ENCODE data around the gene ANP32E. TPM values are rescaled to one million over a fixed set of nuclear protein-coding genes. Genes with fewer than 3 reads are reported as not detected.

Gene ANP32E
- total and polyA plus RNA-seq, 2 experiments from 2014 or later, result 14.4 to 55.2 TPM

DNA sequence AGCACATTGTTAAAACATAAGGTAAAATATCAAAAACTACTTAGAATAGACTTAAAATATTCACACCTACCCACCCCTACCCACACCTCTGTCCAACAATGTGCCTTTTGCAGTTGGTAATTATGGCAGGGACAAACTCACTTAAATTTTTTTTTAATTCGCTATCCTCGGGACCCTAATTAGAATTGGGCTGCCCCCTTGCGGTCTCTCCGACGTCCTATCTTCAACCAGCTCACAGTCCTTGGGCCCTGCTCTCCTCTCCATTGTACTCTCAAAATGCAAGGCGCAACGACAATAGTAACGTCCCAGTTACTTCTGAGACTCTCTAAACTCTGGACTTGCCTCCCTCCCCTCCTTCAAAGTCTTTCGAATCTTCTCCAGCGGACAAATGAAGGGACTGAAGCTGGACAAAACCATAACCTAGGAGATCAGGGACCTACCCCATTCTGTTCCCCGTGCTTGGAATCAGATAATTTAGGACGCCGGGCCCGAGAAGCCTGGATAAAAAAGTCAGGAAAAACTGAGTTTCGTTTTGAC, 45.4 kb upstream of the ANP32E start:
- Histone ChIP-seq H3K9me2 (ENCODE audit: insufficient read depth) (no peaks in the 10 kb centered on the region), H3F3A (ENCODE audit: insufficient read depth) (0 out of 2 replicates have a peak, but pooled peaks cover 10% of the 10 kb centered on the region), H3K36me3 (ENCODE audit: low read depth) (no peaks in the 10 kb centered on the region), H2AFZ (peak overlapping the region; percentile 89), H3K27me3 (replicated peaks; ENCODE audit: insufficient read depth) (no peaks in the 10 kb centered on the region), H3K79me2 (ENCODE audit: insufficient read depth) (no peaks in the 10 kb centered on the region), H3K4me3 (peak overlapping the region; percentile 78), H3K9me3 (ENCODE audit: low read depth) (no peaks in the 10 kb centered on the region), H3K4me1 (ENCODE audit: insufficient read depth) (0 out of 2 replicates have a peak, but pooled peaks cover 7% of the 10 kb centered on the region), H3K9ac (peak overlapping the region; percentile 90), H4K20me1 (ENCODE audit: insufficient read depth) (no peaks in the 10 kb centered on the region), H3K4me2 (ENCODE audit: unreplicated experiment) (peak overlapping the region; percentile 83), H3K27ac (peak overlapping the region; percentile 89)
- in situ Hi-C loops (cut with MboI), result no loop called here
- 1% methylated on average over 15 of the region's 15 CpGs for WGBS, 2 experiments (ENCODE audit: low coverage in 1 of 2, low lambda C conversion rate in 2 of 2, missing lambda C conversion rate in 2 of 2)
- peak; percentile 87 for DNase-seq
- TF ChIP-seq EZH2 (IDR thresholded peaks at IDR 0.05; ENCODE audit: insufficient read depth, poor library complexity, severe bottlenecking), result no peak
- no peak for TF ChIP-seq EZH2phosphoT487 (IDR thresholded peaks at IDR 0.05; ENCODE audit: insufficient read depth, low read depth)

GRCh38 chr1:150280138-150280707, 44.3 kb upstream of the ANP32E start:
- Histone ChIP-seq H3K4me2 (ENCODE audit: unreplicated experiment) (no peak overlapping the region), H3F3A (ENCODE audit: insufficient read depth) (0 out of 2 replicates have a peak, but pooled peaks cover 10% of the 10 kb centered on the region), H3K9me2 (ENCODE audit: insufficient read depth) (no peaks in the 10 kb centered on the region), H3K79me2 (ENCODE audit: insufficient read depth) (no peaks in the 10 kb centered on the region), H3K27ac (no peak overlapping the region), H2AFZ (no peak overlapping the region; the same call in 1 of the 2 replicates), H3K9me3 (ENCODE audit: low read depth) (no peaks in the 10 kb centered on the region), H4K20me1 (ENCODE audit: insufficient read depth) (no peaks in the 10 kb centered on the region), H3K27me3 (replicated peaks; ENCODE audit: insufficient read depth) (no peaks in the 10 kb centered on the region), H3K36me3 (ENCODE audit: low read depth) (no peaks in the 10 kb centered on the region), H3K4me1 (ENCODE audit: insufficient read depth) (0 out of 2 replicates have a peak, but pooled peaks cover 7% of the 10 kb centered on the region), H3K4me3 (no peak overlapping the region), H3K9ac (0 out of 2 replicates have a peak overlapping the region, but pooled peaks have one; percentile 90)
- in situ Hi-C loops (cut with MboI), result no loop called here
- TF ChIP-seq EZH2phosphoT487 (IDR thresholded peaks at IDR 0.05; ENCODE audit: insufficient read depth, low read depth), result no peak
- TF ChIP-seq EZH2 (IDR thresholded peaks at IDR 0.05; ENCODE audit: insufficient read depth, poor library complexity, severe bottlenecking), result no peak
- DNase-seq, result no peak
- WGBS, 2 experiments (ENCODE audit: low coverage in 1 of 2, low lambda C conversion rate in 2 of 2, missing lambda C conversion rate in 2 of 2), result 71 to 75% methylated on average over 6 of the region's 6 CpGs

DNA sequence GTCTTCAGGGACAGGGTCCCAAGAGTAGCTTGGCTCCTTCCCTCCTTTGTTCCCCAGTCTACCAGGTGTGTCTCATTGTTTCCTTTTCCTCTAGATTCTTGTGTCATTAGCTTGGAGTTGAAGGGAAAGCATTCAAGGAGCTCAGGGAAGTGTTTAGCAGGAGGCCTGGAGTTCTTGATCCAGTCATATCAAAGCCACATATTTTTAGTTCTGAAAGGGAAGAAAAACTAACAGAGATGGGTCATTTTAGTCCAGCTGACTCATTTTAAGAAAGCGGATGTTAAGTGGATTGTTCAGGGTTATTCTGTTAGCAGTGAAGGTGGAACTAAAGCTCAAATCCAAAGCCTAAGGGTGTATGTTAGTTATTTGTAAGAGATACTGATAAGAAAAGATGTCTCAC, 37.4 kb upstream of the ANP32E start:
- Histone ChIP-seq H3K4me3 (no peak overlapping the region), H3K4me1 (ENCODE audit: insufficient read depth) (0 out of 2 replicates have a peak, but pooled peaks cover 2% of the 10 kb centered on the region), H3K27ac (no peak overlapping the region), H3K4me2 (ENCODE audit: unreplicated experiment) (no peak overlapping the region), H4K20me1 (ENCODE audit: insufficient read depth) (no peaks in the 10 kb centered on the region), H3K36me3 (ENCODE audit: low read depth) (no peaks in the 10 kb centered on the region), H2AFZ (peak overlapping the region; percentile 75), H3K27me3 (replicated peaks; ENCODE audit: insufficient read depth) (no peaks in the 10 kb centered on the region), H3K79me2 (ENCODE audit: insufficient read depth) (peaks cover 5% of the 10 kb centered on the region), H3K9me2 (ENCODE audit: insufficient read depth) (no peaks in the 10 kb centered on the region), H3K9ac (no peak overlapping the region), H3K9me3 (ENCODE audit: low read depth) (no peaks in the 10 kb centered on the region), H3F3A (ENCODE audit: insufficient read depth) (no peaks in the 10 kb centered on the region)
- in situ Hi-C loops (cut with MboI), result no loop called here
- no peak for DNase-seq
- no peak for TF ChIP-seq EZH2phosphoT487 (IDR thresholded peaks at IDR 0.05; ENCODE audit: insufficient read depth, low read depth)
- no peak for TF ChIP-seq EZH2 (IDR thresholded peaks at IDR 0.05; ENCODE audit: insufficient read depth, poor library complexity, severe bottlenecking)
- 83 to 97% methylated on average over 1 of the region's 1 CpG for WGBS, 2 experiments (ENCODE audit: low coverage in 1 of 2, low lambda C conversion rate in 2 of 2, missing lambda C conversion rate in 2 of 2)

DNA sequence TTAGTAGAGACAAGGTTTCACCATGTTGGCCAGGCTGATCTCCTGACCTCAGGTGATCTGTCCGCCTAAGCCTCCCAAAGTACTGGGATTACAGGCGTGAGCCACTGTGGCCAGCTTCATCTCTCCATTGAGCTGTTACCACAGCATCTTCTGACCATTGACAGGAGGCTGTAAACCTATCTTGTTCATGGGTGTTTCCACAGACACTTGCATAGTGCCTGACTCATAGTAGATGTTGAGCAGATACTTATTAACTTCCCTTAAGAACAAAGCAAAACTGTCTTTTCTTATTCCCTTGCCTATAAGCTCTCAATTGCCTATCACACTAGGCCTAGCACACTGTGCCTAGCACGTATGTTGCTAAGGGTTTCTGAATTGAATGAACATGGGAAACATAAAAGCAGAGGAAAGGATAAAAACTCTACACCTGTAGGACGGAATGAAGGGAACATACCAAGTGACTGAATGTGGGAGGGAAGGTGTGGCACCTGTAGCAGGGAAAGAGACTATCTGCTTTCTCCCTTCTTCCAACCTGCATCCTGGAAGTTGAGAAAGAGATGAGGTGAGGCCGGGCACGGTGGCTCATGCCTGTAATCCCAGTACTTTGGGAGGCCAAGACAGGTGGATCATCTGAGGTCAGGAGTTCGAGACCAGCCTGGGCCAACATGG, 35.5 kb upstream of the ANP32E start:
- H3K9ac ChIP-seq, result no peak overlapping the region

More for the DNA sequence above, 35.5 kb upstream of the ANP32E start:
- DNase-seq, result no peak
- no peak overlapping the region for H3K4me3 ChIP-seq
- 93 to 95% methylated on average over 7 of the region's 7 CpGs for WGBS, 2 experiments (ENCODE audit: low coverage in 1 of 2, low lambda C conversion rate in 2 of 2, missing lambda C conversion rate in 2 of 2)
- H3K9me2 ChIP-seq (ENCODE audit: insufficient read depth), result no peaks in the 10 kb centered on the region
- H3K4me2 ChIP-seq (ENCODE audit: unreplicated experiment), result no peak overlapping the region
- peaks cover 7% of the 10 kb centered on the region; the same call in 1 of the 2 replicates for H3K4me1 ChIP-seq (ENCODE audit: insufficient read depth)
- in situ Hi-C loops (cut with MboI), result no loop called here
- no peaks in the 10 kb centered on the region for H3K36me3 ChIP-seq (ENCODE audit: low read depth)
- no peak overlapping the region for H2AFZ ChIP-seq
- peaks cover 24% of the 10 kb centered on the region for H3K79me2 ChIP-seq (ENCODE audit: insufficient read depth)
- TF ChIP-seq EZH2 (IDR thresholded peaks at IDR 0.05; ENCODE audit: insufficient read depth, poor library complexity, severe bottlenecking) (no peak), EZH2phosphoT487 (IDR thresholded peaks at IDR 0.05; ENCODE audit: insufficient read depth, low read depth) (no peak)
- no peaks in the 10 kb centered on the region for H3K9me3 ChIP-seq (ENCODE audit: low read depth)
- no peaks in the 10 kb centered on the region for H3F3A ChIP-seq (ENCODE audit: insufficient read depth)
- no peak overlapping the region for H3K27ac ChIP-seq
- H4K20me1 ChIP-seq (ENCODE audit: insufficient read depth), result no peaks in the 10 kb centered on the region
- H3K27me3 ChIP-seq (replicated peaks; ENCODE audit: insufficient read depth), result no peaks in the 10 kb centered on the region
